IMR-90 (cell line): ENCODE measurements around the gene SH3TC1. TPM values are rescaled to one million over a fixed set of nuclear protein-coding genes. Genes with fewer than 3 reads are reported as not detected.

ENCODE experiments used
- ATAC-seq: fragments of 200-7000 bp; cut with Tn5 transposase; 2 replicates; pipeline ENCODE4 v1.9.1; 2020; ENCODE audit warnings: low read depth, mild to moderate bottlenecking, moderate library complexity
- BruUV-seq: library from RNA; stranded (reverse); fragments of 400-500 nt; replicated peaks from 2 replicates; lab custom pipeline; 2021; lab: Mats Ljungman, UMichigan
- CTCF ChIA-PET: fragments of 300-600 bp; formaldehyde crosslinking; extraction: SDS; loops from one replicate; lab custom pipeline; 2021; ENCODE audit warnings: antibody characterized with exemption; lab: Yijun Ruan, JAX
- POLR2A ChIA-PET: fragments of 300-600 bp; sonication (Branson Sonifier 250); formaldehyde crosslinking; loops from one replicate; lab custom pipeline; 2022; ENCODE audit warnings: antibody characterized with exemption; ENCODE audit not compliant: unreplicated experiment; lab: Charles Lee
- DNase-seq: peaks from one replicate; pipeline ENCODE4 v3.0.0; 2013
- H2AFZ ChIP-seq: replicated peaks from 2 replicates; pipeline ENCODE3; 2013; ENCODE audit warnings: low read length, mild to moderate bottlenecking; ENCODE audit not compliant: poor library complexity
- H2AK5ac ChIP-seq: 2 replicates; pipeline ENCODE4 v1.6.1; 2013; ENCODE audit warnings: low read depth, low read length, inconsistent platforms
- H2AK9ac ChIP-seq: replicated peaks from 2 replicates; pipeline ENCODE3; 2013; ENCODE audit warnings: mild to moderate bottlenecking, low read depth, low read length, moderate library complexity; ENCODE audit not compliant: poor library complexity
- H2BK120ac ChIP-seq: 2 replicates; pipeline ENCODE4 v1.6.1; 2013; ENCODE audit warnings: low read depth, low read length, inconsistent platforms
- H2BK15ac ChIP-seq: 3 replicates; pipeline ENCODE4 v1.6.1; 2013; ENCODE audit warnings: low read depth, low read length, inconsistent platforms
- H2BK20ac ChIP-seq: 2 replicates; pipeline ENCODE4 v1.6.1; 2013; ENCODE audit warnings: low read depth, mild to moderate bottlenecking, inconsistent platforms, low read length, moderate library complexity
- H2BK5ac ChIP-seq: 2 replicates; pipeline ENCODE4 v1.6.1; 2013; ENCODE audit warnings: mild to moderate bottlenecking, low read depth, low read length, inconsistent platforms; ENCODE audit not compliant: poor library complexity, severe bottlenecking
- H3K14ac ChIP-seq: replicated peaks from 2 replicates; pipeline ENCODE4 v1.6.1; 2013; ENCODE audit warnings: low read depth, low read length, inconsistent platforms
- H3K18ac ChIP-seq: 2 replicates; pipeline ENCODE4 v1.6.1; 2013; ENCODE audit warnings: low read depth, low read length, control low read depth
- H3K23ac ChIP-seq: 2 replicates; pipeline ENCODE4 v1.6.1; 2013; ENCODE audit warnings: low read depth, low read length, inconsistent platforms
- H3K27ac ChIP-seq: 2 replicates; pipeline ENCODE4 v1.5.1; 2013; ENCODE audit warnings: mild to moderate bottlenecking, control low read depth, low read length; ENCODE audit not compliant: insufficient read depth
- H3K27me3 ChIP-seq: 2 replicates; pipeline ENCODE4 v1.6.1; 2013; ENCODE audit warnings: low read length; ENCODE audit not compliant: control insufficient read depth, insufficient read depth
- H3K36me3 ChIP-seq: 2 replicates; pipeline ENCODE4 v1.6.1; 2013; ENCODE audit warnings: low read length, mixed read lengths; ENCODE audit not compliant: control insufficient read depth, insufficient read depth
- H3K4ac ChIP-seq: 2 replicates; pipeline ENCODE4 v1.6.1; 2013; ENCODE audit warnings: low read depth, low read length, inconsistent platforms
- H3K4me1 ChIP-seq: 2 replicates; pipeline ENCODE4 v1.6.1; 2013; ENCODE audit warnings: low read length, mixed read lengths; ENCODE audit not compliant: control insufficient read depth, insufficient read depth
- H3K4me2 ChIP-seq: 2 replicates; pipeline ENCODE4 v1.6.1; 2013; ENCODE audit warnings: low read depth, mild to moderate bottlenecking, control low read depth, low read length, moderate library complexity
- H3K4me3 ChIP-seq: 2 replicates; pipeline ENCODE4 v1.5.1; 2013; ENCODE audit warnings: low read depth, mild to moderate bottlenecking, control low read depth, low read length, moderate library complexity; ENCODE audit not compliant: insufficient read depth
- H3K56ac ChIP-seq: 2 replicates; pipeline ENCODE4 v1.6.1; 2013; ENCODE audit warnings: low read length, inconsistent platforms; ENCODE audit not compliant: insufficient read depth; ENCODE audit errors: extremely low read depth
- H3K79me1 ChIP-seq, 2 experiments: 2 replicates each; pipeline ENCODE4 v1.6.1; 2013; ENCODE audit warnings: low read length in 2 of 2, inconsistent platforms in 1 of 2, low read depth in 1 of 2
- H3K9ac ChIP-seq: 2 replicates; pipeline ENCODE4 v1.6.1; 2013; ENCODE audit warnings: low read depth, low read length, control low read depth
- H3K9me1 ChIP-seq: 2 replicates; pipeline ENCODE4 v1.6.1; 2013; ENCODE audit warnings: low read length, inconsistent platforms; ENCODE audit not compliant: insufficient read depth
- H3K9me3 ChIP-seq: 2 replicates; pipeline ENCODE4 v1.6.1; 2013; ENCODE audit warnings: low read length; ENCODE audit not compliant: control insufficient read depth, insufficient read depth
- H4K20me1 ChIP-seq: 2 replicates; pipeline ENCODE4 v1.6.1; 2013; ENCODE audit warnings: low read length, inconsistent platforms; ENCODE audit not compliant: insufficient read depth
- H4K5ac ChIP-seq: 2 replicates; pipeline ENCODE4 v1.6.1; 2013; ENCODE audit warnings: mild to moderate bottlenecking, low read depth, low read length, control low read depth
- H4K8ac ChIP-seq, 2 experiments: 2 replicates each; pipeline ENCODE4 v1.6.1; 2013; ENCODE audit warnings: low read depth in 2 of 2, low read length in 2 of 2, control low read depth in 1 of 2, inconsistent platforms in 1 of 2
- H4K91ac ChIP-seq: 2 replicates; pipeline ENCODE4 v1.6.1; 2013; ENCODE audit warnings: low read depth, low read length, inconsistent platforms; ENCODE audit not compliant: insufficient read depth
- MAZ ChIP-seq: IDR thresholded peaks from 2 replicates; pipeline ENCODE4 v1.6.1; 2012; ENCODE audit warnings: low read depth, mild to moderate bottlenecking, low read length, improper control_type of control experiment, moderate library complexity, borderline replicate concordance
- MXI1 ChIP-seq: IDR thresholded peaks from 2 replicates; pipeline ENCODE4 v1.6.1; 2012; ENCODE audit warnings: low read depth, mild to moderate bottlenecking, low read length, moderate library complexity, borderline replicate concordance
- NFE2L2 ChIP-seq: fragments of 150-350 bp; IDR thresholded peaks from 2 replicates; pipeline ENCODE4 v1.6.1; 2016; ENCODE audit warnings: low read depth, mild to moderate bottlenecking, low read length
- RAD21 ChIP-seq: IDR thresholded peaks from 2 replicates; pipeline ENCODE4 v1.6.1; 2012; ENCODE audit warnings: low read length, improper control_type of control experiment
- SMC3 ChIP-seq: fragments of 150-350 bp; IDR thresholded peaks from 2 replicates; pipeline ENCODE4 v1.6.1; 2016; ENCODE audit warnings: low read depth, mild to moderate bottlenecking, antibody characterized with exemption, low read length, moderate library complexity
- WGBS, 2 experiments: methylation state at CpG; one replicate each; pipeline versions ENCODE4 v1.1.5 to v1.1.7; 2013; ENCODE audit warnings: missing lambda C conversion rate in 2 of 2; ENCODE audit not compliant: insufficient read length in 1 of 2; ENCODE audit errors: extremely low coverage in 2 of 2; 5-methylcytosine and 5-hydroxymethylcytosine counted together
- dilution Hi-C: fragments of 300-500 bp; cut with HindIII; formaldehyde crosslinking; loops from one replicate; pipeline ENCODE4 v1.14.3; 2018; ENCODE audit warnings: low sequenced_read_pairs; ENCODE audit not compliant: unreplicated experiment
- in situ Hi-C: fragments of 300-500 bp; cut with MboI; formaldehyde crosslinking; loops from 3 replicates; pipeline ENCODE4 v1.14.3; 2019; ENCODE audit warnings: low sequenced_read_pairs, inconsistent platforms, mixed read lengths
- intact Hi-C: fragments of 100-400 bp; cut with micrococcal nuclease; formaldehyde crosslinking; loops from 2 replicates; pipeline ENCODE4 v1.10.0; 2022
- polyA plus RNA-seq, 3 experiments: library from polyadenylated mRNA; depleted of rRNA; stranded (reverse); fragments of >200 nt; gene quantifications; 2 replicates each; pipeline ENCODE4 v1.2.3, GENCODE V29; 2012; ENCODE audit warnings: low replicate concordance in 1 of 3
- total RNA-seq: library from RNA; depleted of rRNA; stranded (reverse); fragments of >200 nt; gene quantifications from 2 replicates; pipeline ENCODE4 v1.2.3, GENCODE V29; 2012

The SH3TC1 gene
- total and polyA plus RNA-seq, 2 of the 4 experiments (the other 2 are of a cell fraction): 1.6 to 2.2 TPM

GRCh38 chr4:8217871-8218270 lies 18.8 kb downstream of the SH3TC1 start:
- no TSS peak for BruUV-seq
- no peak overlapping the region for H2BK15ac ChIP-seq
- ChIA-PET CTCF (no interaction called here), POLR2A (no interaction called here)
- dilution Hi-C loops: no loop called here
- no peak overlapping the region for H2AFZ ChIP-seq
- H3K23ac ChIP-seq: no peak overlapping the region
- no peak overlapping the region for H3K27ac ChIP-seq
- H2BK5ac ChIP-seq: no peak overlapping the region
- no peak overlapping the region for H3K56ac ChIP-seq
- H2BK20ac ChIP-seq: no peak overlapping the region
- H4K91ac ChIP-seq: no peak overlapping the region
- peaks cover 5% of the 10 kb centered on the region for H3K9me1 ChIP-seq
- H3K14ac ChIP-seq: no peak overlapping the region
- H2BK120ac ChIP-seq: no peak overlapping the region
- H3K4ac ChIP-seq: no peak overlapping the region
- H3K4me3 ChIP-seq: no peak overlapping the region
- ATAC-seq (no peak), DNase-seq (no peak)
- peaks cover 8% of the 10 kb centered on the region; the same call in 1 of the 2 replicates for H3K27me3 ChIP-seq
- H4K20me1 ChIP-seq: peaks cover 8% of the 10 kb centered on the region; the same call in 1 of the 2 replicates
- H2AK9ac ChIP-seq: no peak overlapping the region
- H3K4me2 ChIP-seq: no peak overlapping the region
- no peaks in the 10 kb centered on the region for H3K36me3 ChIP-seq
- H2AK5ac ChIP-seq: no peak overlapping the region
- WGBS, 2 experiments: 100% methylated on average over 1 of the region's 9 CpGs; no CpG with 5 or more reads in 1 of the 2 experiments
- H4K8ac ChIP-seq: no peak overlapping the region
- TF ChIP-seq NFE2L2 (no peak), RAD21 (no peak), MAZ (no peak), MXI1 (no peak), SMC3 (no peak)
- H3K18ac ChIP-seq: no peak overlapping the region
- H3K4me1 ChIP-seq: peaks cover 3% of the 10 kb centered on the region; the same call in 1 of the 2 replicates
- H3K9me3 ChIP-seq: no peaks in the 10 kb centered on the region
- H3K79me1 ChIP-seq: no peaks in the 10 kb centered on the region
- intact Hi-C loops: loop anchor here (5.0 kb wide), 1 partner anchor 41 kb away; no protein-coding TSS in a partner anchor
- in situ Hi-C loops: loop anchor here (25.0 kb wide), 1 partner anchor 394 kb away; no protein-coding TSS in a partner anchor
- H4K5ac ChIP-seq: no peak overlapping the region
- no peak overlapping the region for H3K9ac ChIP-seq
